Ishikawa (cell line): ENCODE measurements around the gene OAT.

Experiments used
- CREB1 ChIP-seq: IDR thresholded peaks from 2 replicates; pipeline ENCODE4 v1.6.1; 2012; ENCODE audit warnings: low read depth
- EGR1 ChIP-seq: IDR thresholded peaks from 2 replicates; pipeline ENCODE4 v1.6.1; 2012
- EP300 ChIP-seq: IDR thresholded peaks from 2 replicates; pipeline ENCODE4 v1.6.1; 2012; ENCODE audit warnings: borderline replicate concordance
- NFIC ChIP-seq: IDR thresholded peaks from 2 replicates; pipeline ENCODE4 v1.6.1; 2012
- RAD21 ChIP-seq: IDR thresholded peaks from 2 replicates; pipeline ENCODE4 v1.6.1; 2012; ENCODE audit warnings: low read depth
- TAF1 ChIP-seq: IDR thresholded peaks from 2 replicates; pipeline ENCODE4 v1.6.1; 2012; ENCODE audit warnings: low read depth, mild to moderate bottlenecking
- TCF12 ChIP-seq: IDR thresholded peaks from 2 replicates; pipeline ENCODE4 v1.6.1; 2012; ENCODE audit warnings: low read depth
- ZBTB7A ChIP-seq: IDR thresholded peaks from 2 replicates; pipeline ENCODE4 v1.6.1; 2012; ENCODE audit warnings: low read depth
- TF ChIP-seq, protein P1 (sequence below): IDR thresholded peaks from 2 replicates; pipeline ENCODE4 v1.6.1; 2012; ENCODE audit warnings: low read depth, mild to moderate bottlenecking
- TF ChIP-seq, protein P2 (sequence below): IDR thresholded peaks from 2 replicates; pipeline ENCODE4 v1.6.1; 2012

DNA sequence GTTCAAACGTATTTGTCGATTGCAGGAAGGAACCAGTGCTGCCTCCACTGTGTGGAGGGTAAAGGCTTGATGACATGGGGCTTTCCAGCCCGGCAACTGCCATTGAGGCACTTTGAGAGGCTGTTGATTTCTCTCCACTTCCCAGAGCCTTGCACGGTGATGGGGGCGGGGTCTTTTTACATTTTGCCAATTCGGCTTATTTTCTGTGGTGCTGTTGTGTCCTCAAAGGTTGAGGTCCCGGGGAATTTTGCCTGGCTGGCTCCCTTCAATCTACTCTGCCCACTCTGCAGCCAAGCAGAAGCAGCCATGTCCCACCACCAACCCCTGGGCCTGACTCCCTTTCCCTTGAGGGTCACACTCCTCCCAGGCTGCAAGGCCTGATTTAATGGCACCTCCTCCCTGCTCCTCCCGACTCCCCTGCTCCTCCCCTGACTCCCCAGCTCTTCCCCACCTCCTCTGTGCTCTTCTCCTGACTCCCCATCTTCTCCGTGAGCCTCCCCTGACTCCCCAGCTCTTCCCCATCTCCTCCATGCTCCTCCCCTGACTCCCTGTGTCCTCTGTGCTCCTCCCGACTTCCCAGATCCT lies 39.0 kb downstream of the OAT start:
- no peak for TF ChIP-seq TCF12
- no peak for TF ChIP-seq ZBTB7A
- no peak for TF ChIP-seq EP300
- TF ChIP-seq, protein P1, sequence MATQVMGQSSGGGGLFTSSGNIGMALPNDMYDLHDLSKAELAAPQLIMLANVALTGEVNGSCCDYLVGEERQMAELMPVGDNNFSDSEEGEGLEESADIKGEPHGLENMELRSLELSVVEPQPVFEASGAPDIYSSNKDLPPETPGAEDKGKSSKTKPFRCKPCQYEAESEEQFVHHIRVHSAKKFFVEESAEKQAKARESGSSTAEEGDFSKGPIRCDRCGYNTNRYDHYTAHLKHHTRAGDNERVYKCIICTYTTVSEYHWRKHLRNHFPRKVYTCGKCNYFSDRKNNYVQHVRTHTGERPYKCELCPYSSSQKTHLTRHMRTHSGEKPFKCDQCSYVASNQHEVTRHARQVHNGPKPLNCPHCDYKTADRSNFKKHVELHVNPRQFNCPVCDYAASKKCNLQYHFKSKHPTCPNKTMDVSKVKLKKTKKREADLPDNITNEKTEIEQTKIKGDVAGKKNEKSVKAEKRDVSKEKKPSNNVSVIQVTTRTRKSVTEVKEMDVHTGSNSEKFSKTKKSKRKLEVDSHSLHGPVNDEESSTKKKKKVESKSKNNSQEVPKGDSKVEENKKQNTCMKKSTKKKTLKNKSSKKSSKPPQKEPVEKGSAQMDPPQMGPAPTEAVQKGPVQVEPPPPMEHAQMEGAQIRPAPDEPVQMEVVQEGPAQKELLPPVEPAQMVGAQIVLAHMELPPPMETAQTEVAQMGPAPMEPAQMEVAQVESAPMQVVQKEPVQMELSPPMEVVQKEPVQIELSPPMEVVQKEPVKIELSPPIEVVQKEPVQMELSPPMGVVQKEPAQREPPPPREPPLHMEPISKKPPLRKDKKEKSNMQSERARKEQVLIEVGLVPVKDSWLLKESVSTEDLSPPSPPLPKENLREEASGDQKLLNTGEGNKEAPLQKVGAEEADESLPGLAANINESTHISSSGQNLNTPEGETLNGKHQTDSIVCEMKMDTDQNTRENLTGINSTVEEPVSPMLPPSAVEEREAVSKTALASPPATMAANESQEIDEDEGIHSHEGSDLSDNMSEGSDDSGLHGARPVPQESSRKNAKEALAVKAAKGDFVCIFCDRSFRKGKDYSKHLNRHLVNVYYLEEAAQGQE: no peak
- TF ChIP-seq, protein P2, sequence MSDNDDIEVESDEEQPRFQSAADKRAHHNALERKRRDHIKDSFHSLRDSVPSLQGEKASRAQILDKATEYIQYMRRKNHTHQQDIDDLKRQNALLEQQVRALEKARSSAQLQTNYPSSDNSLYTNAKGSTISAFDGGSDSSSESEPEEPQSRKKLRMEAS: no peak
- TF ChIP-seq TAF1: no peak
- TF ChIP-seq NFIC: no peak
- TF ChIP-seq CREB1: no peak
- TF ChIP-seq RAD21: no peak
- no peak for TF ChIP-seq EGR1
